HG03175 (cell line): Measurements from ENCODE around the gene HNRNPA2B1.
"Not testable (repeated sequence)": the region's sequence is repeated elsewhere in the genome, so short reads cannot be mapped to it uniquely, and the experiment has no call there.

Experiments used
- ATAC-seq: cut with Tn5 transposase; IDR thresholded peaks from one replicate; pipeline ENCODE4 v1.9.1; 2021; ENCODE audit warnings: mild to moderate bottlenecking, moderate library complexity; ENCODE audit not compliant: unreplicated experiment

HNRNPA2B1 gene

DNA sequence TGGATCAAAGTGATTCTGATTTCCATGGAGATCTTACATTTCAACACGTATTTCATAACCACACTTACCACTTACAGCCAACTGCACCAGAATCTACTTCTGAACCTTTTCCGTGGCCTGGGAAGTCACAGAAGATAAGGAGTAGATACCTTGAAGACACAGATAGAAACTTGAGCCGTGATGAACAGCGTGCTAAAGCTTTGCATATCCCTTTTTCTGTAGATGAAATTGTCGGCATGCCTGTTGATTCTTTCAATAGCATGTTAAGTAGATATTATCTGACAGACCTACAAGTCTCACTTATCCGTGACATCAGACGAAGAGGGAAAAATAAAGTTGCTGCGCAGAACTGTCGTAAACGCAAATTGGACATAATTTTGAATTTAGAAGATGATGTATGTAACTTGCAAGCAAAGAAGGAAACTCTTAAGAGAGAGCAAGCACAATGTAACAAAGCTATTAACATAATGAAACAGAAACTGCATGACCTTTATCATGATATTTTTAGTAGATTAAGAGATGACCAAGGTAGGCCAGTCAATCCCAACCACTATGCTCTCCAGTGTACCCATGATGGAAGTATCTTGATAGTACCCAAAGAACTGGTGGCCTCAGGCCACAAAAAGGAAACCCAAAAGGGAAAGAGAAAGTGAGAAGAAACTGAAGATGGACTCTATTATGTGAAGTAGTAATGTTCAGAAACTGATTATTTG, 15.3 kb downstream of the HNRNPA2B1 start:
- peak; percentile 30 for ATAC-seq

DNA sequence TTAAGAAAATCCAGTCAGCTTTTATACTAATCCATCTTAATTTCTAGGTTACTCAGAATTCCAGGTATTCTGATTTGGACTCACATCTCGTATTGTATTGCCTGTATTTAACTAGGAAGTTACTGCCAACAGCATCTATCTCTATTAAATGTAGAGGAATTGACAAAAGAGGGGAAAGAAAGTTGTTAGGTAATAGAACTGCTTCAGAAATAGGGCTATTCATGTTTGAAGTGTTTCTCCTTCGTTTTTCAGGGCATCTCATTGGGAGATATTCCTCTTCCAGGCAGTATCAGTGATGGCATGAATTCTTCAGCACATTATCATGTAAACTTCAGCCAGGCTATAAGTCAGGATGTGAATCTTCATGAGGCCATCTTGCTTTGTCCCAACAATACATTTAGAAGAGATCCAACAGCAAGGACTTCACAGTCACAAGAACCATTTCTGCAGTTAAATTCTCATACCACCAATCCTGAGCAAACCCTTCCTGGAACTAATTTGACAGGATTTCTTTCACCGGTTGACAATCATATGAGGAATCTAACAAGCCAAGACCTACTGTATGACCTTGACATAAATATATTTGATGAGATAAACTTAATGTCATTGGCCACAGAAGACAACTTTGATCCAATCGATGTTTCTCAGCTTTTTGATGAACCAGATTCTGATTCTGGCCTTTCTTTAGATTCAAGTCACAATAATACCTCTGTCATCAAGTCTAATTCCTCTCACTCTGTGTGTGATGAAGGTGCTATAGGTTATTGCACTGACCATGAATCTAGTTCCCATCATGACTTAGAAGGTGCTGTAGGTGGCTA, 16.1 kb downstream of the HNRNPA2B1 start:
- ATAC-seq, result not testable (repeated sequence)

DNA sequence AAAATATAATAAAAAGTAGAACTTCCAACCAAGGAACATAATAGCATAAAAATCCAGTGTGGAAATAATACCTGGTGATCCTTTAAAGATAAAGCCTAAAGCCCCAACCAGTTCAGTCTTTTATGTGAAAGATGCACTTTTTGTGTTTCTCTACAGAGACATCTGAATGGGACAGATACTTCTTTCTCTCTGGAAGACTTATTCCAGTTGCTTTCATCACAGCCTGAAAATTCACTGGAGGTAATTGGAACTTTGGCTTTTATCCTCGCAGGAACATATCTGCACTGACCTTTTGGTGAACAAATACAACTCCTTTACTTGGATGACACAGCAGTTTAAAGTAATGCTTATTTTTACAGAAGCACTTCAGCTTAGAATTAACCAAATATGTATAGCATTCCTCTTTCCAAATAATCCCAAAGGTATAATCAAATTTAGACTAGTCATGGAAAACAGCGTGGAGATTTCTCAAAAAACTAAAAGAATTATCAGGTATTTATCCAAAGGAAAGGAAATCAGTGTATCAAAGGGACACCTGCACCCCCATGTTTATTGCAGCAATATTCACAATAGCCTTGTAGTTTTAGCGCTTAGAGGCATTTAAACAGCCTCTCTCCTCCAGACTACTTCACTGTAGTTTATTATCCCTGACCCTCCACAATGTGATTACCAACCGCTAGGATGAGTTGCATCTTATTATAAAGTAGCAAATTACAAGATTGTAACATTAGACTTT, 16.8 kb downstream of the HNRNPA2B1 start:
- ATAC-seq, result no peak

DNA sequence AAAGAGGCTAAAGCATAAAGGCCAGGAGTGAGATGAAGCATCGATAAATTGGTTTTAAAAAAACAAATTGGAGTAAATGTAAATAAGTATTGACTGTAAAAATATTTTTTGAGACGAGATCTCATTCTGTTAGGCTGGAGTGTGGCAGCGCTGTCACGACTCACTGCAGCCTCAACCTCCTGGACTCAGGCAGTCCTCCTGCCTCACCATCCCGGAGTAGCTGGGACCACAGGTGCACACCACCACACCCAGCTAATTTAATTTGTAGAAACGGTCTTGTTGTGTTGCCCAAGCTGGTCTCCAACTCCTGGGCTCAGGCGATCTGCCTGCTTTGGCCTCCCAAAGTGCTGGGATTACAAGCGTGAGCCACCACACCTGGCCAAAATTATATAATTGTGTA, 17.8 kb downstream of the HNRNPA2B1 start:
- ATAC-seq, result no peak

DNA sequence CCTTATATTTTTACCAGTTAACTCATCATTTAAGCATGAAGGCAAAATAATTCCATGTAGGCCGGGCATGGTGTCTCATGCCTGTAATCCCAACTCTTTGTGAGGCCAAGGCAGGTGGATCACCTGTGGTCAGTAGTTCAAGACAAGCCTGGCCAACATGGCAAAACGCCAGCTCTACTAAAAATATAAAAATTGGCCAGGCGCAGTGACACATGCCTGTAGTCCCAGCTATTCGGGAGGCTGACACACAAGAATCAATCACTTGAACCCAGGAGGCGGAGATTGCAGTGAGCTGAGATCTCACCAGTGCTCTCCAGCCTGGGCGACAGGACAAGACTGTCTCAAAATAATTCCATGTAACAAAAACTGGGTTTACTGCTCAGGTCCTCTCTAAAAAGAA, 18.3 kb downstream of the HNRNPA2B1 start:
- no peak for ATAC-seq

DNA sequence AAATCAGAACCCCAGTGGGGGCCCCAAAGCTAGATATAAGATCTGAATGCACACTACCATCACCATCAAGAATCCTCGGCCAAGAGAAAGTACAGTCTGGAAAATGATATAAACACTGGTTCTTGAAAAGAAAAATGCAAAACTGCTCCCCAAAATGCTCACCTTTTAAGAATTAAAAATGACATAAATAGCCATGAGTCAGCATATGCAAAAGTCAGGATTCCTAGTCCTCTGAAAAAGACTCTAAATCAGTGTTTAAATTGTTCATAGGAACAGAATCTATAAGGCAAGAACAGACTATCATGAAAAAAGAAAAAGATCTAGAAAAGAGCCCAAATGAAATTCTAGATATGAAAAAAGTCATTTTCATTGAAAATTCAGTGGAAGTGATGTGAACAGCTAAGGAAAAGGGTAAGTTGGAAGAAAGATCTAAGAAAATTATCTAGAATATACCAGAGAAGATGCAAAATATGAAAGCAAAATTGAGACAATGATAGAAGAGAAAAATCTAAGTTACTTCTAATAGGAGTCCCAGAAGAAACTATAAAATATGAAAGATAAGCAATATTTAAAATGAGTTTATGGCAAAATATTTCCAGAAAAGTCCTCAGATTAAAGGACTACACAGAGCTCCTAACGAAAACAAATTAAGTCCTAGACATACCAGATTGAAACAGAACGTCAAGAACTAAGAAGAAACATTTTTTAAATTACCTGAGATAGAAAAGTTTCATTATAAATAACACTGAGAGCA, 18.9 kb downstream of the HNRNPA2B1 start:
- ATAC-seq, result no peak

DNA sequence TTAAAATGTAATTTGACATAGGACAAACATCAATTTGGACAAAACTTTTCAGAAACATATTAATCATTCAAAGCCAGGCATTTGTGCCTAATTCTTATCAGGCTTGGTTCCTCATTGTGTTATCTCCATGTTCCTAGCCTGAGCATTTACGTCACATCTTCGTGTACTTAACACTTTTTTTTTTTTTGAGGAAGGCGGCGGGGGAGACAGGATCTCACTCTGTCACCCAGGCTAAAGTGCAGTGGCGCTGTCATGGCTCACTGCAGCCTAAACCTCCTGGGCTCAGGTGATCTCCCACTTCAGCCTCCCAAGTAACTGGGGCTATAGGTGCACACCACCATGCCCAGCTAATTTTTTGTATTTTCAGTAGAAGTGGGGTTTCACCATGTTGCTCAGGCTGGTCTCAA, 19.8 kb downstream of the HNRNPA2B1 start:
- ATAC-seq, result no peak

DNA sequence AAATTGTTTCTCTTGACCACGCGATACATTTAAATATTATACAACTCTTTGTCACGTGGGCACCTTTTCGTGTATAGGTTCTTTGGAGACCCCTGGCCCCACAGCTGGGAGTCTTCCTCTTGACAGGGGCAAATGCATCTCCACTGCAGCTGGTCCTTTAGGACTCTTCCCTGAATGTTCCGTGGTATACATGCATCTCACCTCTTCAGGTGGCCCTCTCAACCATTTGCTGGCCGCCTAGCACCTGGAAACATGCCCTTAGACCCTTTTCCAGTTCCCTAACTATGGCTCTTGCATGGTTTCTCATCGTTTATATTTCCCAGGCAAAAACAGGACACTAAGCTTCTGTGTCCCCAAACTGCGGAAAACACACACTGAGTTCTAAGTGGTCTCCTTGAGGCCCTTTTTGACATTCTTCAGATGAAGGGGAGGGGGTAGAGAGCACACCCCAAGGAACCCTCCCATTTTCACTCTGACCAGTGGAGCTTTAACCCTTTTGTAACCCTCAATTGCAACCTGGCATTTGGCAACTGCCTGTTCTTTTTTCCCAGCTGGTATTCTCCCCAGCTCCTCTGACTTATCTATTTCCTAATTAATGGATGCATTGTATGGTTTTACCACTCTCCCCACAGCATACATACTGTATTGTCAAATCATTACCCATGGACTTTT, 20.6 kb downstream of the HNRNPA2B1 start:
- no peak for ATAC-seq

DNA sequence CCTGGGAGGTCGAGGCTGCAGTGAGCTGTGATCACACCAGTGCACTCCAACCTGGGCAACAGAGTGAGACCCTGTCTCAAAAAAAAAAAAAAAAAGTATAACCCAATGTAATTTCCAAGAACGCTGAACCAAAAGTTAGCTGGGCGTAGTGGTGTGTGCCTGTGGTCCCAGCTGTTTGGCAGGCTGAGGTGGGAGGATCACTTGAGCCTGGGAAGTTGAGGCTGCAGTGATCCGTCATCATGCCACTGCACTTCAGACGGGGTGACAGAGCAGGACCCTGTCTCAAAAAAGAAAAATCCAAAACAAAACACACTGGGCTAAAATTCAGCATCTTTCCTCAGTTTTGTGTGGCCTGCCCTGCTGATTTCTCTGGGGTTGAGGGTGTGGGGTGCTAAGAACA, 21.1 kb downstream of the HNRNPA2B1 start:
- no peak for ATAC-seq

DNA sequence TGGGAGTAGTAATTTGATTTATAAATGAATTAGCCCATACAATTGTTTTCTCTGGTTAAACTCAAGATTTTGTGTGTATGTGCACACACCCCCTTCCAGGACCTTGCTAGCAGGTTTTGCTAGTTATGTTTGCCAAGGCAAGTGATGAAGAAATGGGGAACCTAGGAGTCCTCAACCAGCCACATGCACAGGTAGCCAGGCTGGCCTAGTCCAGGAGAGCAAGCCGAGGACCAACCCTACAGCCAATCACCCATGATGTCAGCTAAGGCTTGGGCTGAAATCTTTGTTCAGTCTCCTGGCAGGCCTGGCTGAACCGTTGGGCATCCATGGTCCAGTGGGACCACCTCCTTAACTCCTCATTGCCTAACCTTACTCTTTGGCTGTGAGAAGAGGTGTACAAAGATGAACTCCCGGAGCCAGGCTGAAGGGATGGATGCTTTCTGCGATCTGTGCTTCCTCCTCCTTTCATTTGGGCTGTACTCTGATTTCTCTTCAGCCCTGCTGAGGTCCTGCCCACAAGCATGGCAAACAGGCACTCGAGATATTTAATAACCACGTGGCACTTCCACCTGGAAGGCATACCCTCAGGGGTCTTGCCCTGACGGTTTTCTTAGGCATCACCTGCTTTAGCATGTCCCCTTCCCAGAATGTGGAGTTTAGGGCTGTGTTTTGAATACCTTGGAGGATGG, 22.1 kb downstream of the HNRNPA2B1 start:
- ATAC-seq, result no peak

DNA sequence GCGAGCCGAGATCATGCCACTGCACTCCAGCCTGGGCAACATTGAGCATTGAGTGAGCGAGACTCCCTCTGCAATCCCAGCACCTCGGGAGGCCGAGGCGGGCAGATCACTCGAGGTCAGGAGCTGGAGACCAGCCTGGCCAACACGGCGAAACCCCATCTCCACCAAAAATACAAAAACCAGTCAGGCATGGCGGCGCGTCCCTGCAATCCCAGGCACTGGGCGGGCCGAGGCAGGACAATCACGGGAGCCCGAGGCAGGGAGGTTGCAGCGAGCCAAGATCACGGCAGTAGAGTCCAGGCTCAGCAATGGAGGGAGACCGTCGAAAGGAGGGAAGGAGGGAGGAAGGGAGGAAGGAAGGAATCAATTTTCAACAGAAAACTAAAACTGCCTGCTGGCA, 23.3 kb downstream of the HNRNPA2B1 start:
- ATAC-seq, result not testable (repeated sequence)

DNA sequence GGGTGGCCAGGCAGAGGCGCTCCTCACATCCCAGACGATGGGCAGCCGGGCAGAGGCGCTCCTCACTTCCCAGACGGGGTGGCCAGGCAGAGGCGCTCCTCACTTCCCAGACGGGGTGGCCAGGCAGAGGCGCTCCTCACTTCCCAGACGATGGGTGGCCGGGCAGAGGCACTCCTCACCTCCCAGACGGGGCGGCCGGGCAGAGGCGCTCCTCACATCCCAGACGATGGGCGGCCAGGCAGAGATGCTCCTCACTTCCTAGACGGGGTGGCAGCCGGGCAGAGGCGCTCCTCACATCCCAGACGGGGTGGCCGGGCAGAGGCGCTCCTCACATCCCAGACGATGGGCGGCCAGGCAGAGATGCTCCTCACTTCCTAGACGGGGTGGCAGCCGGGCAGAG, 23.9 kb downstream of the HNRNPA2B1 start:
- not testable (repeated sequence) for ATAC-seq

DNA sequence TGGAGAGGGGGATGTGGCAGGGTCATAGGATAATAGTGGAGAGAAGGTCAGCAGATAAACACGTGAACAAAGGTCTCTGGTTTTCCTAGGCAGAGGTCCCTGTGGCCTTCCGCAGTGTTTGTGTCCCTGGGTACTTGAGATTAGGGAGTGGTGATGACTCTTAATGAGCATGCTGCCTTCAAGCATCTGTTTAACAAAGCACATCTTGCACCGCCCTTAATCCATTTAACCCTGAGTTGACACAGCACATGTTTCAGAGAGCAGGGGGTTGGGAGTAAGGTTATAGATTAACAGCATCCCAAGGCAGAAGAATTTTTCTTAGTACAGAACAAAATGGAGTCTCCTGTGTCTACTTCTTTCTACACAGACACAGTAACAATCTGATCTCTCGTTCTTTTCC, 24.6 kb downstream of the HNRNPA2B1 start:
- not testable (repeated sequence) for ATAC-seq

DNA sequence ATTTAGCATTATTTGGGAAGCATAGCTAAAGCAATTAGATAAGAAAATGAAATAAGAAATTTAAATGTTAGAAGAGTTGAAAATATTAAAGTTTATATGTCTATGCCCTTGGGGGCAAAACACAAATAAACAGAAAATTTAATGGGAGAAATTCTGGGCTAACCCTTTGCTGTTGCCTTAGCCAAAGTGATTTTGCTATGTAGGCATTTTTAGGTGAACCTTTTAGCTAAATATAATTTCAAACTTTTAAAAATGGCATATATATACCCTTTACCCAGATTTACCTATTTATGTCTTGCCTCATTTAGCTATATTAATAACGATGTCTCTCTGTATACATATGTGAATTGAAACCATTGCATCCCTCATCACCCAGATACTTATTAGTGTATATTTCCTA, 28.5 kb downstream of the HNRNPA2B1 start:
- ATAC-seq, result no peak

DNA sequence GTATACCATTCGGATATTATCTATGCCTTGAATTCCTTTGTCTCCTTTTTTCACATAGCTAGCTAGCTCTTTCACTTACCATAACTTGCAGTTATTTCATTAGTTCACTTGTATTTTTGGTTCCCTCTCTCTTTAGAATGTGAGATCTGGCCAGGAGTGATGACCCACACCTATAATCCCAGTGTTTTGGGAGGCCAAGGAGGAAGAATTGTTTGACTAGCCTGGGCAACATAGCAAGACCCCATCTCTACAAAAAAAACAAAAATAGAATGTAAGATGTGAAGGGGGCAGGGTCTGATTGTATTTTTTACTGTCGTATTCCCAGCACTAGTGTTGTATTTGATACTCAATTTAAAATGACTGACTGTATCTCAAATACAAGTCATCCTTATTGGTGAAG, 28.9 kb downstream of the HNRNPA2B1 start:
- ATAC-seq, result no peak

DNA sequence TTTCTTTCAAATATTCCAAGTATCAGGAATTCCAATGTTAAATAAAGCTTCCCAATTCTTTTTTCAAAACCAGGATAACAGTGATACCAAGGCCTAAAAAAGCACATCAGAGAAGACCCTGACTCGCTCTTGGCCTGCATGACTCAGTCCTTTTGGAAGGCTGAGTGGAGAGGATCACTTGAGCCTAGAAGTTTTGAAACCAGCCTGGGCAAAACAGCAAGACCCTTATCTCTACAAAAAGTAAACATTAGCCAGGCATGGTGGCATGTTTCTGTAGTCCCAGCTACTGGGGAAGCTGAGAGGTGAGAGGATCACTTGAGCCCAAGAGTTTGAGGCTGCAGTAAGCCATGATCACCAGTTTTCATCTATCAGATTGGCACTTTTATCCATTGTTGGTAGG, 29.9 kb downstream of the HNRNPA2B1 start:
- ATAC-seq, result no peak

DNA sequence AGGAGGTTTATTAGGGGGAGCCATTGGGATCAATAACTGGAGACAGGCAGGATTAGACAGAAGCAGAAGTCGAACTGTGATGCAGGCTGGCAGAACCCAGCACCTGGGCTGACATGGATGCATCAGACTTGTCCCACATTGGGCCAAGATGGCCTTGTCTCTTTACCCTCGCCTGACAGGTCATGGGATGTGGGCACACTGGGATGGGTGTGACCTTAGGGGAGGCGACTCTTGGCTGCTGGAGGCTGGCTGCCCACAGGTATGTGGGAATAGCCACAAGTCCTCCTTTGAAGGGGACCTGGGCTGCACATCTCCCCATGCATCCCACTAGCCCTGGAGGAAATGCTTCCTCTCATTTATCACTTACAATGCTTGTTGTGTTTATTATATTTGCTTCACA, 31.3 kb downstream of the HNRNPA2B1 start:
- no peak for ATAC-seq

DNA sequence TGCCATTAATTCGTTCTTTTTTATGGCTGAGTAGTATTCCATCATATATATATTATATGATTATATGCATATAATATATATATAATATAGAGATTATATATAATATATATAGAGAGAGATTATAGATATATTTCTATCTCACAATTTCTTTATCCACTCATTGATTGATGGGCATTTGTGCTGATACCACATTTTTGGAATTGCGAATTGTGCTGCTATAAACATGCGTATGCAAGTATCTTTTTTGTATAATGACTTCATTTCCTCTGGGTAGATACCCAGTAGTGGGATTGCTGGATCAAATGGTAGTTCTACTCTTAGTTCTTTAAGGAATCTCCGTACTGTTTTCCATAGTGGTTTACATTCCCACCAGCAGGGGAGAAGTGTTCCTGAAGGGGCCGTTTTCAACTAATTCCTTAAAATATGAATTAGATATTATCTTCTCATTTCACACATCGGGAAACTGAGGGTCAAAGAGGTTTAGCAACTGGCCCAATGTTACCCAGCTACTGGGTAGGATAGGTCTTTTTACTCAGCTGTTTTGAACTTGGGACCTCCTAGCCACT, 32.0 kb downstream of the HNRNPA2B1 start:
- ATAC-seq, result no peak

DNA sequence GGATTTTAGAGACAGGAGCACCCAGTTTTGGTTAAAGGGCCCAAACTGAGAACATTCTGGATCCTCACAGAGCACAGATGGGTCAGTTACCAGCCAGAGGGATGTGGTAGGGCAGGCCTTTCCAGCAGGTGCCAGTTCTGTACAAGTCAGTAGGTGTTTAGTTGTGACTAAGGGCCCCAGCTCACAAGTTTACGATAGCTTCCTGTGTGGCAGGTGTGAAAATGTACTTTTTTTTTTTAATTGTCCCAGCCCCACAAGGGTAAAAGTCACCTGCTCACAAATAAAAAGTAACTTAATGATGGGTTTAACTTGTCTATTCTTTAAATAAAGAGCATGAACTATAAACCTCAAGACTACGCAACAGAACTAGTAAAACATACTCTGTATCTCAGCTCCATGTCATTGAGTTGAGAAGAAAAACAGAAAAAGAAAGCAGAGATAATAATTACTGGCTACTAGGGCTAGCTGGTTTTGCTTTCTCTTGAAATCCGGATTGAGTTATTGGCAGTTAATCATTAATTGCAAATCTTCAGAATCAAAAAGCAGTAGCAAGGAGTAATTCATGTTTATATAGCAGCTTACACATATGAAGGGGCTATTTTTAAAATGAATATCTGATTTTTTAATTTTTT, 33.1 kb downstream of the HNRNPA2B1 start:
- peak; percentile 94 for ATAC-seq
